Measurements from ENCODE around the gene YIPF5. TPM values are rescaled to one million over a fixed set of nuclear protein-coding genes. Genes with fewer than 3 reads are reported as not detected.

YIPF5 gene
- total and polyA plus RNA-seq, 2 donors (not counting 3 experiments of a cell fraction or from before 2014, with no cell fraction given): 73.7 to 78.7 TPM

GRCh38 chr5:144189800-144190429 lies 19.5 kb upstream of the YIPF5 start:
- no peaks in the 10 kb centered on the region for H4K20me1 ChIP-seq (replicated peaks; ENCODE audit: control insufficient read depth, extremely low read depth, insufficient read depth, low read length)
- H3K27me3 ChIP-seq (ENCODE audit: control insufficient read depth in 2 of 2, insufficient read depth in 2 of 2, low read length in 2 of 2): no peaks in the 10 kb centered on the region
- peak overlapping the region; percentile 71 for H3K9ac ChIP-seq (replicated peaks; ENCODE audit: extremely low read depth, insufficient read depth, low read length)
- POLR2A ChIA-PET: interaction anchor here (1.2 kb wide), 1 partner anchor 19 kb away, joined by 4 read pairs; the partner anchor contains the start of genes KCTD16 and YIPF5
- CTCF ChIA-PET: interaction anchor here (0.8 to 3.2 kb wide), 9 partner anchors 11 to 1187 kb away, joined by 3 to 16 read pairs (median 4); no protein-coding TSS in a partner anchor
- H2AFZ ChIP-seq (ENCODE audit: low read depth, low read length): no peak overlapping the region
- H3K4me2 ChIP-seq (ENCODE audit: insufficient read depth, low read length): peak overlapping the region; percentile 26
- TF ChIP-seq POLR2A (IDR thresholded peaks at IDR 0.05; ENCODE audit: low read depth, low read length) (peak; percentile 74), MAX (IDR thresholded peaks at IDR 0.05; ENCODE audit: insufficient read depth, insufficient read length) (no peak), FOS (IDR thresholded peaks at IDR 0.05; ENCODE audit: borderline replicate concordance, insufficient read depth, low read length) (peak; percentile 97), EZH2 (IDR thresholded peaks at IDR 0.05; ENCODE audit: borderline replicate concordance, low read depth, low read length, severe bottlenecking) (no peak), GATA2 (IDR thresholded peaks at IDR 0.05; ENCODE audit: insufficient read depth, insufficient read length, low read depth, low read length) (peak; percentile 97), MYC (IDR thresholded peaks at IDR 0.05; ENCODE audit: low read depth, low read length) (peak; percentile 13), CTCF (IDR thresholded peaks at IDR 0.05; ENCODE audit: extremely low read depth in 1 of 2, insufficient read depth in 1 of 2, low read depth in 1 of 2, low read length in 2 of 2) (no peak), JUN (IDR thresholded peaks at IDR 0.05; ENCODE audit: borderline replicate concordance, insufficient read depth, insufficient read length, low read depth) (peak; percentile 87), POLR2AphosphoS5 (IDR thresholded peaks at IDR 0.05; ENCODE audit: insufficient read depth, low read depth, low read length) (peak; percentile 95)
- no peaks in the 10 kb centered on the region for H3K9me3 ChIP-seq (replicated peaks; ENCODE audit: control insufficient read depth, insufficient read depth, low read length)
- dilution Hi-C loops (cut with MboI; ENCODE audit: extremely low pct_ligation_motif_present, low sequenced_read_pairs) (no loop called here), intact Hi-C loops (cut with micrococcal nuclease) (loop anchor here (1.0 to 10.0 kb wide), 11 partner anchors 20 to 1475 kb away; partner anchors contain the start of genes KCTD16 and YIPF5)
- no peak overlapping the region for H3K4me3 ChIP-seq (replicated peaks in 1 of 3; ENCODE audit: insufficient read depth in 1 of 3, low read depth in 1 of 3, low read length in 3 of 3)
- peak; percentile 98 for DNase-seq (ENCODE audit: low read depth, low spot score)
- H3K27ac ChIP-seq (ENCODE audit: insufficient read depth, low read depth, low read length): peak overlapping the region; percentile 88
- no TSS peak for BruUV-seq (replicated peaks)
- no peaks in the 10 kb centered on the region for H3K79me2 ChIP-seq (ENCODE audit: control insufficient read depth, insufficient read depth, low read length)
- peaks cover 48% of the 10 kb centered on the region for H3K4me1 ChIP-seq (ENCODE audit: control insufficient read depth, extremely low read depth, insufficient read depth, low read length)
- no peaks in the 10 kb centered on the region for H3K36me3 ChIP-seq (ENCODE audit: control insufficient read depth in 2 of 2, extremely low read depth in 1 of 2, insufficient read depth in 2 of 2, low read length in 2 of 2)
- FAIRE-seq: peak; percentile 97
- H3K9me1 ChIP-seq (replicated peaks; ENCODE audit: control insufficient read depth, extremely low read depth, insufficient read depth, low read length): no peaks in the 10 kb centered on the region
